NCI-H524 (cell line): ENCODE data around the gene SNPH.

Experiments used
- DNase-seq, 2 experiments: peaks; one replicate each; lab custom pipeline; 2025; lab: John Stamatoyannopoulos, UW

The SNPH gene

DNA sequence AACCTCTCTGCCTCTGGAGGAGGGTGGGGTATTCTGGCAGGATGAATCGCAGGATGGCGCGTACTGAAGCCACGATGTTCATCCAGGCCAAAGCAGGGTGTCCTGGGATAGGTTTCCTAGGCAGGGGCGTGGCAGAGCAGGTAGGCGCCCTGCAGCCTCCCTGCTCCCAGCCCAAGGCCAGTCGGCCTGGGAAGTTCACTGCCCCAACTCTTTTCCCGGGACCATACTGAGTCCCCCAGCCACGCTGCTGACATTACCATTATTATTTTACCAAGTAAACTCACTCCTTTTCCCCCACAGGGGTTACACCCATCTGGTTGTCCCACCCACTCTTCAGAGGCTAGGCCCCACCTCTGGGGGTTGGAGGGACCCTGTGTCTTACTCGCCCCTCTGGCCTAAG lies 41.1 kb downstream of the SNPH start:
- no peak for DNase-seq

DNA sequence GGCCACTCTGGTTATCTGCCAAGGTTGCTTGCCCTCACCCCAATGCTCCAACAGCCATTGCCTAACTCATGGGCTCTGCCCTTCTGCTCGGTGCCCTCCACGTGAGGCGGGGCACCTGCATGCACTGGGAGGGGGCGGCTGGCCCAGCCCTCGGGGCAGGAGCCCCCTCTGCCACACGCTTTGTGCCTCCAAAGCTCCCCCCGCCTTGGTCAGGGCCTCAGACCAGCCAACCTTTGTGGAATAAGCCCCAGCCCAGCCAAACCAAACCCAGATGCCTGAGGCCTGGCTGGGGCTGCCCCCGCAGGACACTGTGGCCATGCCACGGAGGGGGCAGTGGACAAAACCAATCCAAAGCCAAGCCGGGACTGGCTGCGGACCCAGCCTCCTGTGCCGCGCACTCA lies 41.5 kb downstream of the SNPH start:
- no peak for DNase-seq

DNA sequence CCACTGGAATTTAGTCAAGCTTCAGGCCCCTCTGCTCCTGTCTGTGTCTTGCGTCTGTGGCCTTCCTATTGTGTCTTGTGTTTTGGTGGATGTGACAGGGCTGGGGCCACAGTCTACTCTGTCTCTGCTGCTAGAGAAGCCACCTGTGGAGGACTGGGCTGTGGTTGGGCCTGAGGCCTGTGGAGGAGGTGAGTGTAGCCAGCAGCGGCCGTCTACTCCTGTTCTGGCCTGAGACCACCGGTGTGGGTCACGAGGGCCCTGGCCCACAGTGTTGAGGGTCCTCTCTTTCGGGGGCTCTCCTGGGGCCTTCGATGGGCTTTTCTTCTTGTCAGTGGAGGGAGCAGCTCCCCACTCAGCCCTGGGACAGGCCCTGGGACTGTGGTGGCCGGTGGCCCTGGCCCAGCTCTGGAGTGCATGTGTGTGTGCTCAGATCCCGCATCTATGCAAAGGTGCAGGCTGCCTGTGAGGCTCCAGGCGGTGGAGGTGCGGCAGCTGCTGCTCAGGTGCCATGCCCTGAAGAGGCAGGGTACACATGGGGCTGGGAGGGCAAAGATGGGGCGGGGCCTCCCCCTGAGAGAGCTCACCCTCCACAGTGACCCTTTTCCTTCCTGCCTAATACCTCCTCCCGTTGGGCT lies 42.1 kb downstream of the SNPH start:
- DNase-seq: no peak

DNA sequence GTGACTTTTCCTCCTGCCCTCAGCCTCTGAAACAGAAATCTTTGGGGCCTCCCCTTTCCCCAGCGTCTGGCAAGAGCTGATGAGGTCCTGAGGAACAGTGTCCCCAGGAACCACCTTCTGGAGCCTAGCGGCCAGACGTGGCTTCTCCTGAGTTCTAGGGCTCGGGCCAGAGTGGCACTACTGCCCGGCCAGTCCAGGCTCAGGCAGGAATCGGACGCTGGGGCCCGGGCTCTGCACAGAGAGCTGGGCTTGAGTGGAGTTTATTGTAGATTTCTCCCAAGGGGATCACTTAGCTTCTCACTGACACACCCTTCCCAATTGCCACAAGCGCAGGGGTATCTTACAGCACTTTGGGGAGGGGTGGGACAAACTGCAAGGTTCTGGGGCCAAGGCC lies 42.6 kb downstream of the SNPH start:
- DNase-seq: no peak

DNA sequence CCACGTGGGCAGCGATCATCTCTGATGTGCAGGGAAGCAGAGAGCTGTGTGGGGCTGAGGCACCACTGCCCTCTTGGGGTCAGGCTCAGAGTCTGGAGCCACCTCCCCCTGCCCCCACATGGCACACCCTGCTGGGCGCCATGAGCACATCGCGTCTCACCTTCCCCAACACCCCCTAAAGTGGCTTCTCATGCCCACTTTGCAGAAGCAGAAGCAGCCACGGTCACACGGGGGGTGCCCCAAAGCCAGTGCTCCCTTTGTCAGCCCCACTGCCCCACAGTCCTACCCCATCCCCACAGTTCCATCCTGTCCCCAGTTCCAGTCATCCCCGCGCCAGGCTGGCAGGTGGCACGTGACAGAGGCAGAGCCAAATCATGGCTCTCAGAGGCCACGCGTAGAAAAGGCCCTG lies 43.3 kb downstream of the SNPH start:
- peak in 1 of 2 experiments; percentile 31 for DNase-seq

DNA sequence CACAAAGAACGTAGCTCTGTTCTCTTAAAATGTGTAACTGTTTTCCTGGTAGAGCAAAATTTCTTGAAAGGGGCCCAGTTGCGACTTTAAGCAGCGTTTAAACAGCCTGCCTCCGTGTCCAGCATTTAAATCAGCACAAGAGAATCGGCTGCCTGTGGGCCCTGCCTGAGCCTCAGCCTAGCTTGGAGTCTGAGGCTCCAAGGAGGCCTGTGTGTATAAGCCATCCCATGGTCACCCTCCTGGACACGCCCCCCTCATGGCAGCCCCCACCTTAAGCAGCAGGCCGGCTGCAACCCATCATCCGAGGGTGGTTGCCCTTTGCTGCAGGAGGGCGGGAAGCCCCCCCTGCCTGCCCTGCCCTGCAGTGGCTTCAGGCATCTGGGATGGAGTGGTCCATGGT lies 44.0 kb downstream of the SNPH start:
- DNase-seq: no peak

DNA sequence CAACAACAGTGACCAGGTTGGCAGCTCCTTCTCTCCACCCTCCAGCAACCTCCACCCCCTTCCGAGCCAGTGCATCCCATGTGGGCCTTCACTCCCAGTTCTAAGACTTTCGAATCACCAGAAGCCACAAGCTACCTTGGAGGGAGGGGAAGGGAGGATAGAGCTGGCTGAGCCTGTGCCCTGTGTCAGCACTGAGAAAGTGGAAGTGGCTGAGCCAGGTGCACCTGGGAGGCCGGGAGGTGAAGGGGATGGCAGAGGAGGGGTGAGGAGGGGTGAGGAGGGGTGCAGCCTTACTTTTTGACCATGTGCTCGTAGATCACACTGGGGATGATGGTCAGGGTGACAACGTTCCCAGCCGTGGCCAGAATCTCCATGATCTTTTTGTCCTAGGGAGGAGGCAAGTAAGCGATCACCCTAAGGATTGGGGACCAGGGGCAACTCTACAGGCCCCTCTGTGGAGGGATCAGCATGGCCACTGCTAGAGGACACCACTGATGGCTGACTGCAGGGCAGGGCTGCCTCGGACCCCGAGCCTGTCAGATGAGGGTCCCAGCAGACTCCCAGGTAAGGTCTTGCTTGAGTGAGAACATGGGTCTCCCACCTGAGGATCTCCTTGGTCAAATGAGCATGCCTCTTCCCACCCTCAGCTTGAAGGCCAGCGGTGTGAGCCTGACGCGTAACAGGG lies 44.6 kb downstream of the SNPH start:
- no peak for DNase-seq

DNA sequence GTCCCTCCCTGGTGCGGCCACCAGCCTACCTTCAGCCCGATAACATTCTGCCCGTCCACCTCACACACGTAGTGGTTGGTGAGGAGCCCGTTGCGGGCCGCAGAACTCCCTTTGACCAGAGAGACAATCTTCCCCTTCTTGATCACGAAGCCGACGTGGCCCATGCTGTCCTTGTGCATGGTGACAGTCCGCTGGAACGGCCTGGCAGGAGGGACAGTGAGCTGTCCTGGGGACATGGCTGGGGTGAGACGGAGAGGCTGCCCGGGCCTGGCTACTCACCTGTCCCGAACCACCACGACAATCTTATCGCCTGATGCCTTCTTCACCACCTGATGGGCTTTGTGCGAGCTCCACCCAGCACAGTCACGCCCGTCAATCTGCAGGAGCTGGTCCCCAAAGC lies 46.2 kb downstream of the SNPH start:
- DNase-seq: no peak

DNA sequence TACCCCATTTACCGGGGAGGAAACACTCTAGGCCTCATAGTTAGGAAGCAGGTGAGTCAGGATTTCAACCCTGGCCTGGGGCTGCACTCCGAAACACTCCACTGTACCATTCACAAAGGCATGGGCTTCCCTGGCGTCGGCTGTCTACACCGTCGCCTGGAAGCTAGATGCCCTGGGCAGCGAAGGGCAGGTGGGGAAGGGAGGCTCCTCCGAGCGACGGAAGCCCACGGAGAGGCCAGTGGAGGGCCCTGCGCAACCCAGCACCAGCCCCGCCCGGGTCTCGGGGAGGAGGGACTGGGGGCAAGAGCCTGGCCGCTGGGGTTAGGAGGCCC lies 46.8 kb downstream of the SNPH start:
- DNase-seq: no peak

DNA sequence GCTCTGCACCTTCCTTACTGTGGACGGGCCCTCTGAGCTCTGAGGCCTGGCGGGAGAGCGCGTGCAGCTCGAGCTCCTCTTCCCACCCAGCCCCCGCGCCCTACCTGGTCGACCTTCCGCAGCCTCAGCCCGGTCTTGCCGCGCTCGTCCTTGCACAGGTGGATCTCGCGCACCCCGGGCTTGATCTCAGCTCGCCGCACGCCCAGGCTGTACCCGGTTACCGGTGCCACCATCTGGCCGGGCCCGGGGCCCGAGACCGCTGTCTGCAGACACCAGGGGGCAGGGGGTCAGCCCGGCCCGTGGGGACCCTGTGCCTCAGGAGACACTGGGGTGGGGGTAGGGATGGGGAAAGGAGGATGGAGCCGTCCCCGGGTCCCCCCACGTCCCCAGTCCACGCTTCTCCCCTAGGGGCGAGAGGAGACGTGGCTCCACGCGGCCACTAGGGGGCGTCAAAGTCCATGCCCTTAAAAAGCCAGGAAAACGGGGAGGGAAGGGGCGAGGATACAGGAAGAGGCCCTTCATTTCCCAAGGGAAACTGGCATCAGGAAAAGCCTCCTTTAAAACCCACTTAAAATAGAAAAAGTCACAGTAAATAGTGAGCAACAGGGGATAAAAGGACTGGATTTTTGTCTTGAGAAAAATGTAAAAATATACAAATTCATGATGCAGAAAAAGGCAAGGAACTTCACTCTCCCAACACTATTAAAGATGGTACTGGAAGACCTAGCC lies 47.3 kb downstream of the SNPH start:
- DNase-seq: peak; percentile 67 to 82

DNA sequence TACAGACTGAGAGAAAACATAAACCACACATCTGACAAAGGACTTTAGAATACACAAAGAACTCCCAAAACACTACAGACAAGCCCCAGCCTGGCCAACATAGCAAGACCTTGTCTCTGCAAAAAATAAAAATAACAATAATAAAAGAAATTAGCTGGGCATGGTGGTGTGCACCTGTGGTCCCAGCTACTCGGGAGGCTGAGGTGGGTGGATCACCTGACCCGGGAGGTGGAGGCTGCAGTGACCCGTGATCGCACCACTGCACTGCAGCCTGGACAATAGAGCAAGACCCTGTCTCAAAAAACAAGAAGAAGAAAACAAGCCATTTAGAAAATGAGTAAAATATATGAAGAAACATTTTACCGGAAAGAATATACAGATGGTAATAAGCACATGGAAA lies 49.7 kb downstream of the SNPH start:
- DNase-seq: no peak

DNA sequence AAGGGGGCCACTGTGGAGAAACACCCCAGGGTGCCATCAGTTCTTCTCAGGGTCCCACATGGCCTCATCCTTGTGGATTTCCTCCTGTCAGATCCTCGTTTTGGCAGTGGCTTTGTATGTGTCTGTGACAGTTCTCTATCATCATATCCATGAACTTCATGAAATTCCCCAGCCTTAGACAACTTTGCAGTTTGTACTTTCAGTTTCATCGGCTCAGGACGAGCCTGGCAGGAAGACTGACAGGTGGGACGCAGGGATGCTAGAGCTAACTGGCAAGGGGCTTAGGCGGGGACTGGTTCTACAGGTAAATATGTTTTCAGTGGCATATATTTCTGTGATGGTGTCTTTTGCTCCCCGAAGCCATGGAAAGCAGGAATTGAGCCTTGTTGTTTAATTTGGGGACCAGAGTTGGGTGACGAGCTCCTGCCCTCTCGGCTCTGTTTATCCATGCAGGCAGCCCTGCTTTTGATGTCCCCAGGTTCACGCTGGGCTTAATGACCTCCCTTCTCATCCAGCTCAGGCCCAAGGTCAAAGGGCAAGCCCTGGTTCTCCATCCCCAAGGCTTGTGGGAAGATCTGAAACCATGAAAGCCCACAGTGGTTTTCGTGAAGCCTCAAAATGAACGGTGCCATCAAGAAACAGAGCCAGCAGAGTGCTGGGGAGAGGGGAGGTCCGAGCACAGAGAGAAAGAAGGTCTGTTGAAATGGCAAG lies 51.6 kb downstream of the SNPH start:
- DNase-seq: no peak

DNA sequence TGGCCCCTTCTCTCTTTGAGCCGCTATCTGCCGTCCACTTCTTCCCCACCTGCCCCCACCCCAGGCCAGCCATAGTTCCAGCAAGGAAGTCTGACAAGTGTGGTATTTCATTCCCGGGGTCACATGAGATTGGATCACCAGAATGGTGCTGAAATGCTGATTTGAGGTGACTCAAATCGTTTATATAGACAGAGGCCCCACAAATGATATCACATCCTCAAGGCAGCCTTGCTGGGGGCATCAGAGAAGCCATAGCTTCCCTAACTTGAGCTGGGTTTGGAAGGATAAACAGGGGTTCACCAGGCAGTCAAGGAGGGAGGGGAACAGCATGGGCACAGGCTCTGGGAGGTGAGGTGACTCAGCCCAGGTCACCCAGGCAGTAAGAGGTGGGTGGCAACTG lies 53.0 kb downstream of the SNPH start:
- no peak for DNase-seq

DNA sequence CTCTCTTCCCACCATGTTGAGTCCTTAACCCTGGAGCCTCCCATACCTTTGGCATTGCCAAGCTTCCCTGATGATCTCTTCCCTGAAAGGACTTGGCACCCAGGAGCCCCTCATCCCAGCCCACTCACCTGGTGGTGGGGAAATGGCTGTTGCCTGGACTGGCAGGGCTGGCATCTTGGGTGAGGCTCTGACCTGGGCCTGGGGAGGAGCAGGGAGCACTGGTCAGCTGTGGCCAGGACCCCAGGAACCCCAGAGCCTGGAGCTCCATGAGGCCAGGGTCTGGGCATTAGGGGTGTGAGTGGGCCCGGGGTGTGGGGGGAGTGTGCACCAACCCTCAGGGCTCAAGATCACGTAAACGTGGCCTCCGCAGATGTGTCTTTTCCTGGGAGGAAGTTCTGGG lies 53.4 kb downstream of the SNPH start:
- no peak for DNase-seq

DNA sequence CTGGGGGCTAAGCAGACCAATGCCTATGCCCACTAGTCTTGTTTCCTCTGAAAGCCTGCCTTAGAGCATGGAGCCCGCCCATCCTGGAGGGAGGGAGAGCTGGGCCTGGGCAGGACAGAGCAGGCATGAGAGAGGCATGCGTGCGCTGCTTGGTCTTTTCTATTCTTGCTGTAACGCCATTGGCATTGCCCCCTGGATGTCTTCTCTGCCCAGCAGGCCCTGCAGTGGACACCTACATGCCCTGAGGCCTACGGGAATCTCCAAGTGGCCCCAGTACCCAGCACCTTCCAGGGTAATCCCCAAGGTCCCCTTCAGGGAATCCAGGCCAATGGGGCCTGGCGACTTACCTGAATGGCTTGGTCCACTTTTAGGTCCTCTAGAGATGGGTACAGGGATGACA lies 53.9 kb downstream of the SNPH start:
- DNase-seq: no peak

DNA sequence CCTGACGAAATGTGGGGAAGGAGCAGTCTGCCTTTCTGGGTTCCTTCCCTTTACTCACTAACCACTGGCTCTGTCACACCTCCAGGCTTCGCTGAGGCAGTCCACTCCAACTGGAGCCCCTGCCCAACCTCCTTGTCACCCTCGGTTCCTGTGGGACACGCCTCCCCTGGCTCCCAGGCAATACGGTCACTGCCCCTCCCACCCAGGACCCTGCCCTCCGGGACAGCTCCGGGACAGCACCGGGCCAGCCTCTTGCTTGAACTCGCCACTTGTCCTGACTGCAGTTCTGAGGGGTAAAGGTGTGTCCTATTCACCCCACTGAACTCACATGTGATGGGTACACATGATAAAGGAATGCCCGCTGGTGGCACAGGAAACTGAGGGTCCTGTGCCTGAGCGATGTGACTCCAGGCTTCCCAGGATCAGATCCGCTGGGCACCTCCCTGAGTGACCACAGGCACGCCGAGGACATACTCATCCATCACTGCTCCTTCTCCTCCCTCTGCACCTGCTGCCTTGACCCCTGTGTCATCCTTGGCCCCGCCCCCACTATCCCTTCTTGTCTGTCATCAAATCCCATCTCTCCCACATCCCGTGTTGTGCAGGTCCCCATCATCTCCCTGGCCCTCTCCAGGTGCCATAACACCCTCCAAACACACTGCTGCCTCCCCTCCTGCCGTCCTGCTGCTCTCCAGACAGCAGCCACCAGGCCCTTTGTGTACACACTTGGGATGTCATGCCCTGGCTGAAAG lies 55.0 kb downstream of the SNPH start:
- DNase-seq: no peak

DNA sequence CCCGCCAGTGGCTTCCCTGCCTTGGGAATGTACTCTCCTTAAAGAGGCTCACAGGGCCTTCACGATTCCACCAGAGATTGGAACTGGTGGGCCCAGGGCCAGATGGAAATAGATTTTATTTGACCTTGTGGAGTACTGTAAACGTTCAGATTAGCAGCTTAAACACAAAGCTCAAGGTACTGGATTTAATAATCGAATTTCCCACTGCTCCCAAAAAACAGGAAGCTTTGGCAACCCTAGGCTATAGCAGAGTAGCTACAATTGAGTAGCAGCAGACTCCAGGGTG lies 55.5 kb downstream of the SNPH start:
- no peak for DNase-seq

DNA sequence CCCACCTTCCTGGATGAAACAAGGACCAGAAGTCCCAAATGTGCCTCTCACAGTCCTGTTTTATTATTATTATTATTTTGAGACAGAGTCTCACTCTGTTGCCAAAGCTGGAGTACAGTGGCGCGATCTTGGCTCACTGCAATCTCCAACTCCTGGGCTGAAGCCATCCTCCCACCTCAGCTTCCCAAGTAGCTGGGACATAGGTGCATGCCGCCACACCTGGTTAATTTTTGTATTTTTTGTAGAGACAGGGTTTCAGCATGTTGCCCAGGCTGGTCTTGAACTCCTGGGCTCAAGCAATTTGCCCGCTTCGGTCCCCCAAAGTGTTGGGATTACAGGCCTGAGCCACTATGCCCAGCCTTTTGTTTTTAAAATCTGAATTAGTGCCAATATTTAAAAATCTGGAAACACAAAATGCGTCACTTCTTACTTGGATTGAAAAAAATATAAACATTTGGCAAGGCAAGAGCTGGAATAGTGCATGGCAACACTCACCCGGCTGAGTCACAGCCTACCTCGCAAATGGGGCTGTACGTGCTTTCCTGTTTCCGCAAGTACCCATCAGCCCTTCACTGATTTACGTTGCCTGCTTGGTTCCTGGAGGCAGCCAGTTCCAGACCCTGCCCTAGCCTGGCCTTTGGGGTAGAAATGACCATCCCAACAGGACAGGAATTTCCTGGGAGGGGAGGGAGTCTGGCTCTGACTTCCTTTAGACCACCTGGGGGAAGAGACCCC lies 56.6 kb downstream of the SNPH start:
- no peak for DNase-seq

DNA sequence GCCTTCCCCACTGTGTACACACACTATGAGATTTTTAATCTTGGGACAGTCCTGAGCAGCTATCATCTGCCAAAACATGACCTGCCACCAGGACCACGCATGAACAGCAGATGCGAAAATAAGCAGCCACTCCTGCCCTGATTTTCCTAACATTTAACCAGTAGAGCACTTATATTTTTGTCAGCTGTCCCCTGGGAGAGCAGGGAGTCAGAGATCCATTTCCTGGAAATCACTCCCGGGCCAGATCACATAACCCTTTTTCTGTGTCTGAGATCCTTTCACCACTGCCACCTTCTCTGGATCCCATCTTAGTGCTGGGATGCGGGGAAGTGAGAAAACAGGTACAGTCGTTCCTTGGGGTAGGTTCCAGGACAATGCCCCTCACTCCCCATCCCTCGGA lies 57.2 kb downstream of the SNPH start:
- no peak for DNase-seq

DNA sequence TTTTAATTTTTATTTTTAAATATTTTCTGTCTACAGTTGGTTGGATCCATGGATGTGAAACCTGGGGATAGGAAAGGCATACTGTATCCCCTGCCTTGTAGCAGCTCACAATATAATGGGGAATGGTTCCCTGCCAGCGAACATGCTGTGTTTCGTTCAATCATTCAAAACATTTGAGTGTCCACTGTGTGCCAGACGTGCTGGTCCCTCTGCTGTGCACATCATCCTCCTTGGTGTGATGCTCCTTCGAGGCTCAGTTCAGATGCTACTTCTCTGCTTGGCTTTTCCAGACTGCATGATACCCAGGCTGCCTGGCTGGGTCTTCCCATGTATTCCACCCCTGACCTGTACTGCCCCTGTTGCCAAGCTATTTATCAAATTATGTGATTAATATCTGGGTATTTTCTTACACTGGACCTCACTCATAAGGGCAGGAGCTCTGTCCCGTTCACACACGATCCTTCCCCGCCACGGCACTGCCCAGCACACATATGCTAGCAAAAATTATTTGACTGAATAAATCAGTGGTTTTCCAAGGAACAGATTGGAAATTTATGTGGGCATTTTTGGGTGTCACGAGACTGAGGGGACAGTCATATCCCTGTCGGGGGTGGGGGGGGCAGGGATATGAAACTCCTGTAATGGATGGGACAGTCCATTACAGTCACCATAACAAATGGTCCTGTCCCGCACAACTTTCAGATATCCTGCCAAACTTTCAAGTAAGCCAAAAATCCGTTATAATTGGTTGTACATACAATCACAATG lies 57.9 kb downstream of the SNPH start:
- DNase-seq: no peak

DNA sequence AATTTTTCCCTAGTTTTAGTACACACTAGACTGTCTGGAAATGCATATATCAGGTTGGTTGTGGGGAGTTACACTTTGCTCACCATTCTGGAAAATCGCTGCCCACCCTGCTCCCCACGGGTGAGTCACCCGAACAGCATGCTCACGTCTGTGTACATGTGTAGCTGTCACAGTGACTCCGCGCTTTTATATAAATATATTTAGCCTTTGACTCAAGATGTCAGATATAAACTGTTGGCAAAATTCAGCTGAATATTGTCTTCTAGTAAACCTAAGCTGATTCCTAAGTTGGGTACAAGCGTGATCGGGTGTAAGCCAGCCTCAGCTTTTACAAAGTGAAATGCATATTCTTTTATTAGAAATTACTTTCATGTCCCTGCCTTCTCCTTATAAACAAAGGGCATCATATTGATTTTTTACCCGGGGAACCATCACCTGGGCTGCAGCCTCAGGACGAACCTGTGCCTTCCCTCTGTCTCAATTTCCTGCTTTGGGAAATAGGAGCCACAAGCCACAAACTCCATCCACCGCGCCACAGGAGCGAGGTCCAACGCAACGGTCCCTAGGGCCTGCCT lies 58.6 kb downstream of the SNPH start:
- no peak for DNase-seq
